ENCODE data around the gene PDK2. TPM values are rescaled to one million over a fixed set of nuclear protein-coding genes. Genes with fewer than 3 reads are reported as not detected.

Gene PDK2
- total and polyA plus RNA-seq, 2 of the 4 experiments (the other 2 are of a cell fraction): 26.7 to 104 TPM

DNA sequence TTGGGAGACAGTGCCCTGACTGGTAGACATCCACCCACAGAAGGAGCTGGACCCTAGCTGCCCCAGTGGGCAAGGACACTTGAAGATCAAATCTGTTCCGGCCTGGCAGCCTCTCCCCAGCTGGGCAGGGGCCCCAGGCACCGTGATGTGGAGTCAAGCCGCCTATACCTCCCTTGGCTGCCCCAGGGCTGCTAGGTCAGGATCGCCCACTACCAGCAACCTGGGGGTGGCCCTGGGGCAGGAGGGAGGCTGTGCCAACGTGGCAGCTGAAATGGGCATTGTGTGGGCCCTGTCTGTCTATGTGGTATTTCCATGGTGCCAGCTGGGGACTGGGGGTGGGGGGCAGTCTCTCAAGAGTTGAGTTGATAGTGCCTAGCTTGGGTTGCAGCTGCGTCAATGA lies 941 bp downstream of the PDK2 start:
- DNase-seq: no peak
- no peak overlapping the region for H3K56ac ChIP-seq (ENCODE audit: extremely low read depth, insufficient read depth, low read length)
- ChIA-PET POLR2A (ENCODE audit: unreplicated experiment) (no interaction called here), CTCF (interaction anchor here (1.0 kb wide), 1 partner anchor 98 kb away, joined by 3 read pairs; no protein-coding TSS in a partner anchor)
- peak overlapping the region; percentile 92 for H3K4me2 ChIP-seq (ENCODE audit: low read depth, low read length)
- 40% methylated on average over 2 of the region's 6 CpGs; no CpG with 5 or more reads in 1 of the 2 experiments for WGBS, 2 experiments (ENCODE audit: extremely low coverage in 2 of 2, insufficient read length in 1 of 2)
- H3K23ac ChIP-seq (ENCODE audit: low read depth, low read length): 0 out of 2 replicates have a peak overlapping the region, but pooled peaks have one; percentile 48
- peak overlapping the region; percentile 63 for H2AK5ac ChIP-seq (ENCODE audit: low read depth, low read length)
- ATAC-seq (ENCODE audit: low read depth): no peak
- H3K27ac ChIP-seq (ENCODE audit: insufficient read depth, low read length): no peak overlapping the region; the same call in 1 of the 2 replicates
- H2AK9ac ChIP-seq (replicated peaks; ENCODE audit: low read depth, low read length, poor library complexity): peak overlapping the region; percentile 97
- no peak for TF ChIP-seq RCOR1 (IDR thresholded peaks at IDR 0.05; ENCODE audit: insufficient replicate concordance, low read length)
- TF ChIP-seq RFX5 (IDR thresholded peaks at IDR 0.05; ENCODE audit: low read depth, low read length): no peak
- no peak for TF ChIP-seq FOS (IDR thresholded peaks at IDR 0.05; ENCODE audit: low read depth, low read length)
- no peak for TF ChIP-seq BHLHE40 (IDR thresholded peaks at IDR 0.05; ENCODE audit: low read depth, low read length)
- TF ChIP-seq ELK1 (IDR thresholded peaks at IDR 0.05; ENCODE audit: borderline replicate concordance, low read depth, low read length): no peak
- TF ChIP-seq RAD21 (IDR thresholded peaks at IDR 0.05; ENCODE audit: low read length): no peak
- TF ChIP-seq MXI1 (IDR thresholded peaks at IDR 0.05; ENCODE audit: borderline replicate concordance, low read depth, low read length): no peak
- no peak for TF ChIP-seq MAFK (IDR thresholded peaks at IDR 0.05; ENCODE audit: low read depth, low read length)
- peak overlapping the region; percentile 56; the same call in 1 of the 2 replicates for H4K5ac ChIP-seq (ENCODE audit: low read depth, low read length)
- no peak overlapping the region for H2BK20ac ChIP-seq (ENCODE audit: low read depth, low read length)
- H3K9me3 ChIP-seq (ENCODE audit: control insufficient read depth, insufficient read depth, low read length): no peaks in the 10 kb centered on the region
- no peak overlapping the region for H2BK120ac ChIP-seq (ENCODE audit: low read depth, low read length)
- in situ Hi-C loops (cut with MboI; ENCODE audit: low sequenced_read_pairs): no loop called here
- H3K14ac ChIP-seq (replicated peaks; ENCODE audit: low read depth, low read length): peak overlapping the region; percentile 51; the same call in 1 of the 2 replicates
- H3K9ac ChIP-seq (ENCODE audit: low read depth, low read length): peak overlapping the region; percentile 82
- no peak overlapping the region for H2BK15ac ChIP-seq (ENCODE audit: low read depth, low read length)
- peak overlapping the region; percentile 38 to 89; a peak in 2 of 4 replicates for H4K8ac ChIP-seq (ENCODE audit: low read depth in 2 of 2, low read length in 2 of 2)
- peak overlapping the region; percentile 66 for H3K4ac ChIP-seq (ENCODE audit: low read depth, low read length)
- peaks cover 13% of the 10 kb centered on the region for H3K36me3 ChIP-seq (ENCODE audit: control insufficient read depth, insufficient read depth, low read length)
- H2AFZ ChIP-seq (replicated peaks; ENCODE audit: low read length, poor library complexity): peak overlapping the region; percentile 95
- no peak overlapping the region; the same call in 1 of the 2 replicates for H3K18ac ChIP-seq (ENCODE audit: low read depth, low read length)
- dilution Hi-C loops (cut with HindIII; ENCODE audit: low sequenced_read_pairs, unreplicated experiment): no loop called here
- H3K4me3 ChIP-seq (ENCODE audit: insufficient read depth, low read depth, low read length): peak overlapping the region; percentile 91
- 0 out of 2 replicates have a peak, but pooled peaks cover 6% of the 10 kb centered on the region for H3K9me1 ChIP-seq (ENCODE audit: insufficient read depth, low read length)
- intact Hi-C loops (cut with micrococcal nuclease): no loop called here
- H4K91ac ChIP-seq (ENCODE audit: insufficient read depth, low read depth, low read length): no peak overlapping the region; the same call in 1 of the 2 replicates
- no TSS peak for BruUV-seq (replicated peaks)
- peaks cover 6% of the 10 kb centered on the region for H4K20me1 ChIP-seq (ENCODE audit: insufficient read depth, low read length)
- H3K79me1 ChIP-seq (ENCODE audit: low read depth in 1 of 2, low read length in 2 of 2): peaks cover 6 to 16% of the 10 kb centered on the region in 2 experiments; a peak in 3 of 4 replicates
- peaks cover 12% of the 10 kb centered on the region for H3K4me1 ChIP-seq (ENCODE audit: control insufficient read depth, insufficient read depth, low read length)
- no peaks in the 10 kb centered on the region for H3K27me3 ChIP-seq (ENCODE audit: control insufficient read depth, insufficient read depth, low read length)
- no peak overlapping the region for H2BK5ac ChIP-seq (ENCODE audit: low read depth, low read length, poor library complexity, severe bottlenecking)
